A673 (cell line): ENCODE results near the gene EXOSC6.

Experiments used
- CTCF ChIP-seq: fragments of 300-800, 200-600 bp; sonication (generic); conservative IDR thresholded peaks from 2 replicates; pipeline ENCODE4 v1.5.1; 2017; ENCODE audit warnings: low read depth, mild to moderate bottlenecking, antibody characterized with exemption, low read length, moderate library complexity, mixed read lengths
- EZH2 ChIP-seq: fragments of 200-600 bp; sonication (generic); IDR thresholded peaks from 2 replicates; pipeline ENCODE4 v1.6.1; 2017; ENCODE audit warnings: borderline replicate concordance, low read depth, mild to moderate bottlenecking, mixed read lengths, antibody characterized with exemption, low read length; ENCODE audit not compliant: poor library complexity, severe bottlenecking

GRCh38 chr16:70258065-70258464 is 6.3 kb upstream of the EXOSC6 start:
- TF ChIP-seq CTCF = no peak
- TF ChIP-seq EZH2 = no peak
